OCI-LY1 (cell line): ENCODE data around the gene ENG.

Source experiments
- EZH2 ChIP-seq: fragments of 200-600 bp; sonication (generic), shearing (Covaris generic); IDR thresholded peaks from 2 replicates; pipeline ENCODE4 v1.8.0; 2017; ENCODE audit warnings: borderline replicate concordance, mixed run types, mild to moderate bottlenecking, antibody characterized with exemption, low read length, moderate library complexity, mixed read lengths
- TF ChIP-seq, protein P1 (sequence below): fragments of 200-600 bp; sonication (generic), shearing (Covaris generic); IDR thresholded peaks from 2 replicates; pipeline ENCODE4 v1.5.1; 2017; ENCODE audit warnings: mild to moderate bottlenecking, antibody characterized with exemption, low read length, moderate library complexity, mixed read lengths

DNA sequence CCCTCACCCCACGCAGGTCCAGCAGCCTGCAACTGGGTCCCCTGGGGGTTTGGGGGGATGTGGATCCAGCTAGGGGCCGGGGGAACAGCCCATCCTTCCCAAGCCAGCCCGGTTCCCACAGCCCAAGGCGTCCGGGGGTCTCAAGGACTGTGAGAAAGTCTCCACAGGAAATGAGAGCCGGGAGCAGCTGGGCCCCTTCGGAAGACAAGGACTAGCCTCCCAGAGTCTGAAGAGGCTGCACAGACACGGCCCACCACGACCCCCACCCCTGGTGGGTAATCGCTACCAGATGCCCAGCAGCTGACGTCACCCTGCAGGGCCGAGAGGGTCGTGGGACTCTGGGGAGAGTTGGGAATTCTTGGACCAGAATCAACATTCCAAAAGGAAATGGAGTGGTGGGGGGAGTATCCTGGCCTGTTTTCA, 86.5 kb downstream of the ENG start:
- TF ChIP-seq, protein P1, sequence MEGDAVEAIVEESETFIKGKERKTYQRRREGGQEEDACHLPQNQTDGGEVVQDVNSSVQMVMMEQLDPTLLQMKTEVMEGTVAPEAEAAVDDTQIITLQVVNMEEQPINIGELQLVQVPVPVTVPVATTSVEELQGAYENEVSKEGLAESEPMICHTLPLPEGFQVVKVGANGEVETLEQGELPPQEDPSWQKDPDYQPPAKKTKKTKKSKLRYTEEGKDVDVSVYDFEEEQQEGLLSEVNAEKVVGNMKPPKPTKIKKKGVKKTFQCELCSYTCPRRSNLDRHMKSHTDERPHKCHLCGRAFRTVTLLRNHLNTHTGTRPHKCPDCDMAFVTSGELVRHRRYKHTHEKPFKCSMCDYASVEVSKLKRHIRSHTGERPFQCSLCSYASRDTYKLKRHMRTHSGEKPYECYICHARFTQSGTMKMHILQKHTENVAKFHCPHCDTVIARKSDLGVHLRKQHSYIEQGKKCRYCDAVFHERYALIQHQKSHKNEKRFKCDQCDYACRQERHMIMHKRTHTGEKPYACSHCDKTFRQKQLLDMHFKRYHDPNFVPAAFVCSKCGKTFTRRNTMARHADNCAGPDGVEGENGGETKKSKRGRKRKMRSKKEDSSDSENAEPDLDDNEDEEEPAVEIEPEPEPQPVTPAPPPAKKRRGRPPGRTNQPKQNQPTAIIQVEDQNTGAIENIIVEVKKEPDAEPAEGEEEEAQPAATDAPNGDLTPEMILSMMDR, result no peak
- TF ChIP-seq EZH2, result no peak
